ENCODE measurements around the gene LAMB4.

The LAMB4 gene

DNA sequence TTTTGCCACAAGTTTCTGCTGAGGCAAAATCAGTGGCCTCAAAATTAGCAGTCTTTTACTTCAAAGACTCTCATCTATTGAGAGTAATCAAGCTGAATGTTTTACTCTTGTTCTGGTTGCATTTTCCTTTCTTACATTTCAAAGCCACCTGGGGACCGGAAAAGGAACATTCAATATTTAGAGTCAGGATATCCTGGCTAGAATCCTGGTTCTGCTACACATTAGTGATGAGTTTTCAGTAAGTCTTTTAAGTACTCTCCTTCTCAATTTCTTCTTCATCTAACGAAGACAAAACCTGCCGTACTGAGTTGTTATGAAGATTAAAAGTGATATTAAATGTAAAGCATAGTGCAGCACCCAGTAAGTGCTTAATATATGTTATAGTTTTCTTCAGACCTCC, 52.5 kb downstream of the LAMB4 start:
- no peak overlapping the region for H3K4me3 ChIP-seq (ENCODE audit: low read length)
- TF ChIP-seq, protein P1, sequence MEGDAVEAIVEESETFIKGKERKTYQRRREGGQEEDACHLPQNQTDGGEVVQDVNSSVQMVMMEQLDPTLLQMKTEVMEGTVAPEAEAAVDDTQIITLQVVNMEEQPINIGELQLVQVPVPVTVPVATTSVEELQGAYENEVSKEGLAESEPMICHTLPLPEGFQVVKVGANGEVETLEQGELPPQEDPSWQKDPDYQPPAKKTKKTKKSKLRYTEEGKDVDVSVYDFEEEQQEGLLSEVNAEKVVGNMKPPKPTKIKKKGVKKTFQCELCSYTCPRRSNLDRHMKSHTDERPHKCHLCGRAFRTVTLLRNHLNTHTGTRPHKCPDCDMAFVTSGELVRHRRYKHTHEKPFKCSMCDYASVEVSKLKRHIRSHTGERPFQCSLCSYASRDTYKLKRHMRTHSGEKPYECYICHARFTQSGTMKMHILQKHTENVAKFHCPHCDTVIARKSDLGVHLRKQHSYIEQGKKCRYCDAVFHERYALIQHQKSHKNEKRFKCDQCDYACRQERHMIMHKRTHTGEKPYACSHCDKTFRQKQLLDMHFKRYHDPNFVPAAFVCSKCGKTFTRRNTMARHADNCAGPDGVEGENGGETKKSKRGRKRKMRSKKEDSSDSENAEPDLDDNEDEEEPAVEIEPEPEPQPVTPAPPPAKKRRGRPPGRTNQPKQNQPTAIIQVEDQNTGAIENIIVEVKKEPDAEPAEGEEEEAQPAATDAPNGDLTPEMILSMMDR (conservative IDR thresholded peaks at IDR 0.05; ENCODE audit: low read depth, low read length), result no peak
- DNase-seq (ENCODE audit: low read depth), result no peak

DNA sequence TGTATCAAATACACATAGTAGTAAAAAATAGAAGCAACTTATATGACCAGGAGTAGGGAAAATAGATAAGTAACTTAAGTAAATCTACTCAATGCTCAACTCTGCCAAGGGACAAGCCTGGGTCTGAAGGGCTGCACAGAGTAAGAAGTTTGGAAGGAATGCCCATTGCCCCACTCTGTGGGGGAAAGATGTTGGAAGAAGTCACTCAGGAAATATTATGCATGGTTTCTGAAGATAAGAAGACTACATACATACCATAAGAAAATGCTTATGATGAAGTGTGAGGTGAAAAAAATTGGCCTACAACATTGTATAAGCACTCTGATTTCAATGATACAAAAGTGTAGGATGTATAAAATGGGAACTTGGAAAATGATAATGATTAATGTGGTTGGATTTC, 54.0 kb downstream of the LAMB4 start:
- DNase-seq (ENCODE audit: low read depth), result no peak
- no peak overlapping the region for H3K4me3 ChIP-seq (ENCODE audit: low read length)
- TF ChIP-seq, protein P1 (conservative IDR thresholded peaks at IDR 0.05; ENCODE audit: low read depth, low read length), result no peak

DNA sequence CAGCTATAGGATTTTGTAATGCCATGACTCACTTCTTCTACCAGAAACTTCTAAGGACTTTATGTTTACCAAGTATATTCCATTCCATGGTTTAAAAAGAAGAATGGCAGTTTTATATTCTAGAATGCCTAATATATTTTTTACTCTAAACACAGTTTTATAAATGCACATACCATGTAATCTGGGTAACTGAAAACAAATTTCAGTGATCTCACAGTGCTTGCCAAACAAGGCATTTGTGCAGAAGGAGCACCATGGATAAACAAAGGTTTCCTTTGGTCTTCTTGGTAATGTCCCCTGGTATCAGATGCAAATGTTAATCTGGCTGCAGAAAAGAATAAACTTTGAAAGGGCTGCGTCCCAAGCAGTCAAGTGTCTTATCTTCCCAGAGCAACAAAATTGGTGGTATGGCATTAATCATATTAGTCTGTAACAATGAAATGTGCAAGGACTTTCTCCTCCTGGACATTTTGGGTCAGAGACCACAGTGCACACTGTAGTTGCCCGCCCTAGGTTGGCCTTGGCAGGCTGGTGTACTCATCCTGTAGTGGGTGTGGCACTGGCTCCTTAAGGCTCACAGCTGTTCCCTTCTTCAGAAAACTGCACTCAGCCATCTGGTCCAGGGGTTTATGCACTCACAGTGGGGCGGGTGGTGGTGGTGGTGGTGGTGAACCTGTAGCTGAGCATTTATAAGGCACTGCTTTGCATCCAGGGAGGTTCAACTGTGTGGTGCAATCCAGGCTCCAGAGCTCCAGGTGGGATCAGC, 56.7 kb downstream of the LAMB4 start:
- no peak overlapping the region for H3K4me3 ChIP-seq (ENCODE audit: low read length)
- no peak for DNase-seq (ENCODE audit: low read depth)
- TF ChIP-seq, protein P1 (conservative IDR thresholded peaks at IDR 0.05; ENCODE audit: low read depth, low read length), result no peak

DNA sequence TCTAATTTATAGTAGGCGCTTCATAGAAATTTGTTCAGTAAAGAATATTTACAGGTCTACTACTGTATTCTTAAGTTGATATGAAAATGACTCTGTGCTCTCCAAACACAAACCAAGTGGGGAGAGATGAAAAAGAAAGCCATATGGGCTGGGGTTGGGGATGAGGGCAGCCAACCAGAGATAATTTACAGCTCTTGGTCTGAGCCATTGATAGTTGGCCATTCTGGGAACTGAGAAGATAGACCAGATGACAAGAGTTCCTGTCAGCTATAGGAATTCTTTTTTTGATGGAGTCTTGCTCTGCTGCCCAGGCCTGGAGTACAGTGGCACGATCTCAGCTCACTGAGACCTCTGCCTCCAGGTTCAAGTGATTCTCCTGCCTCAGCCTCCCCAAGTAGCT, 57.4 kb downstream of the LAMB4 start:
- H3K4me3 ChIP-seq (ENCODE audit: low read length), result no peak overlapping the region
- DNase-seq (ENCODE audit: low read depth), result no peak
- TF ChIP-seq, protein P1 (conservative IDR thresholded peaks at IDR 0.05; ENCODE audit: low read depth, low read length), result no peak

DNA sequence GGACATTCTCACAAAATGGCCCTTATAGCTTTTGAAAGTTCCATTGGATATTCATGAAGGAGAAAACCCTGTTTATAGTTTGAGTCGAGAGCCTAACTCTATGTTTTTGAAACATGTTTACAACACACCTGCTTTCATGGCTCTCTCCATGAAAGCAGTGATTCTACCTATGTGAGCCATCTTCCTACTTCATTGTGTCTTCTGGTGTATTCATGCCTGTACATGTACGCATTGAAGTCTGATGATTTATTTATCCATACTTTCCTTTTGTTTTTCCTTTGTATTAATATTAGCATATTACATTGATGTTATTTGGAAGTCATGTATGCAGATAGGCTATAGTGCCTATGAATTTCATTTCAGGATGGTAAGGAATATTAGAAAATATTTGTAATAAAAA, 58.0 kb downstream of the LAMB4 start:
- H3K4me3 ChIP-seq (ENCODE audit: low read length), result no peak overlapping the region
- TF ChIP-seq, protein P1 (conservative IDR thresholded peaks at IDR 0.05; ENCODE audit: low read depth, low read length), result no peak
- no peak for DNase-seq (ENCODE audit: low read depth)

DNA sequence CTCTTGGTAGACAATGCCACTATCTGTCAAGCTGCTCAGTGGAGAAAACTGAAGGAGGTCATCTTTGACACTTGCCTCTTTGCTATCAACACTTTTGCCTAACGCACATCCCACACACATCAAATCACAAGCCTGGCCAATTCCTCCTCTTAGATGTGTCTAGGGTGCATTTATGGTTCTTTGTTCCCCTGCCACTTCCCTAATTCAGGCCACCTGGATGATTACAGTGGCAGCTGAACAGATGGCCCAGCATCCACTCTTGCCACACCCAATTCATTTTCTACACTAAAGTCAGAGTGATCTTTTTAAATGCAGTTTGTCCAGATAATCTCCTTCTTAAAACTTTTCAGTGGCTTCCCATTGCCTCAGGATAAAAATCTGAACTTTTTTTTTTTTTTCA, 58.6 kb downstream of the LAMB4 start:
- TF ChIP-seq, protein P1 (conservative IDR thresholded peaks at IDR 0.05; ENCODE audit: low read depth, low read length), result no peak
- DNase-seq (ENCODE audit: low read depth), result no peak
- no peak overlapping the region for H3K4me3 ChIP-seq (ENCODE audit: low read length)

DNA sequence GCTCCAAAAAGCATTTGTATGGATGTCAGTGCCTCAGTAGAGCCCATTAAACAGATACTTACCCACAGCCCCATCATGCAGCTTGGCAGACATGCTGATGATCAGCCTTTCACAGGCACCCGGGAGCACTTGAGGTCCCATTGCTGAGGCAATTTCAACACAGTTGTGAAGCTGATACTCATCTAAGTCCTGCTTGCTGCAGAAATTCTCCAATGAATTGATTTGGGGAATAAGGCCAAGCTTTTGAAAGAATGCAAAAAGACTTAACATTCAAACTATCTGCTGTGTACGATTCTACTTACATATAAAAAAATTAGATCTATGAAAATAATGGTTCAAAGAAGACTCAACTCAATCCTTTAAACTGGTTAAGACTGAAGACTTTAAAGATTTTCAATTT, 60.5 kb downstream of the LAMB4 start:
- DNase-seq (ENCODE audit: low read depth), result no peak
- TF ChIP-seq, protein P1 (conservative IDR thresholded peaks at IDR 0.05; ENCODE audit: low read depth, low read length), result no peak
- H3K4me3 ChIP-seq (ENCODE audit: low read length), result no peak overlapping the region
